PC-3 (cell line): ENCODE results near the gene VWDE. TPM values are rescaled to one million over a fixed set of nuclear protein-coding genes. Genes with fewer than 3 reads are reported as not detected.

Experiments
- ATAC-seq: fragments of 200-7000 bp; cut with Tn5 transposase; 2 replicates; pipeline ENCODE4 v1.9.1; 2020; ENCODE audit warnings: mild to moderate bottlenecking, moderate library complexity
- BruUV-seq: library from RNA; stranded (reverse); fragments of 400-500 nt; replicated peaks from 2 replicates; lab custom pipeline; 2021; lab: Mats Ljungman, UMichigan
- CTCF ChIA-PET: fragments of 300-600 bp; sonication (Branson Sonifier 250); formaldehyde crosslinking; loops from one replicate; lab custom pipeline; 2022; ENCODE audit warnings: antibody characterized with exemption; lab: Charles Lee
- POLR2A ChIA-PET: fragments of 300-600 bp; sonication (Branson Sonifier 250); formaldehyde crosslinking; loops from one replicate; lab custom pipeline; 2022; ENCODE audit warnings: antibody characterized with exemption; ENCODE audit not compliant: unreplicated experiment; lab: Charles Lee
- DNase-seq: peaks from one replicate; pipeline ENCODE4 v3.0.0-alpha.2; 2015
- H2AFZ ChIP-seq: fragments of 300-600 bp; sonication (generic); 2 replicates; pipeline ENCODE4 v1.6.0; 2016; ENCODE audit warnings: antibody characterized with exemption, low read length
- H3F3A ChIP-seq: fragments of 300-600 bp; sonication (generic); one replicate; pipeline ENCODE4 v1.6.0; 2017; ENCODE audit warnings: antibody characterized with exemption, low read length, control low read depth, mild to moderate bottlenecking; ENCODE audit not compliant: unreplicated experiment
- H3K27ac ChIP-seq: fragments of 300-600 bp; sonication (generic); 2 replicates; pipeline ENCODE4 v1.5.1; 2016; ENCODE audit warnings: mild to moderate bottlenecking, low read length
- H3K27me3 ChIP-seq: fragments of 300-600 bp; sonication (generic); 2 replicates; pipeline ENCODE4 v1.6.1; 2016; ENCODE audit warnings: low read length, mixed read lengths
- H3K36me3 ChIP-seq: fragments of 300-600 bp; sonication (generic); 2 replicates; pipeline ENCODE4 v1.6.1; 2016; ENCODE audit warnings: low read depth, mixed run types, low read length, mixed read lengths
- H3K4me1 ChIP-seq: fragments of 300-600 bp; sonication (generic); 2 replicates; pipeline ENCODE4 v1.5.1; 2016; ENCODE audit warnings: low read length; ENCODE audit not compliant: insufficient read depth
- H3K4me2 ChIP-seq: fragments of 300-600 bp; sonication (generic); 2 replicates; pipeline ENCODE4 v1.6.0; 2016; ENCODE audit warnings: low read length
- H3K4me3 ChIP-seq: fragments of 300-600 bp; sonication (generic); 2 replicates; pipeline ENCODE4 v1.5.1; 2016; ENCODE audit warnings: mild to moderate bottlenecking, low read length, mixed read lengths
- H3K79me2 ChIP-seq: fragments of 300-600 bp; sonication (generic); 2 replicates; pipeline ENCODE4 v1.6.1; 2017; ENCODE audit warnings: low read length, mixed read lengths
- H3K9ac ChIP-seq: fragments of 300-600 bp; sonication (generic); 2 replicates; pipeline ENCODE4 v1.6.0; 2016; ENCODE audit warnings: mild to moderate bottlenecking, low read length
- H3K9me2 ChIP-seq: fragments of 300-600 bp; sonication (generic); replicated peaks from 2 replicates; pipeline ENCODE4 v1.6.1; 2016; ENCODE audit warnings: mixed run types, low read length, mixed read lengths
- H3K9me3 ChIP-seq: fragments of 300-600 bp; sonication (generic); 2 replicates; pipeline ENCODE4 v1.6.1; 2016; ENCODE audit warnings: low read length, mixed read lengths
- H4K20me1 ChIP-seq: fragments of 300-600 bp; sonication (generic); 2 replicates; pipeline ENCODE4 v1.6.1; 2016; ENCODE audit warnings: low read length, mixed read lengths
- CTCF ChIP-seq: fragments of 300-600 bp; sonication (generic); conservative IDR thresholded peaks from 2 replicates; pipeline ENCODE4 v1.5.1; 2017; ENCODE audit warnings: antibody characterized with exemption, low read depth, mild to moderate bottlenecking, low read length
- EZH2 ChIP-seq: fragments of 300-600 bp; sonication (generic); IDR thresholded peaks from one replicate; pipeline ENCODE4 v1.6.1; 2017; ENCODE audit warnings: antibody characterized with exemption, mild to moderate bottlenecking, low read length; ENCODE audit not compliant: unreplicated experiment
- EZH2phosphoT487 ChIP-seq: fragments of 300-600 bp; sonication (generic); IDR thresholded peaks from 2 replicates; pipeline ENCODE4 v1.6.1; 2018; ENCODE audit warnings: mild to moderate bottlenecking, antibody characterized with exemption, low read length, borderline replicate concordance
- intact Hi-C: fragments of 100-400 bp; cut with micrococcal nuclease; formaldehyde crosslinking; loops from 2 replicates; pipeline ENCODE4 v1.9.0; 2023
- total RNA-seq: library from RNA; depleted of rRNA; stranded (reverse); fragments of >200 nt; gene quantifications from 2 replicates; pipeline ENCODE4 v1.2.3, GENCODE V29; 2014

VWDE gene
- total RNA-seq, 1 experiment from 2014 or later, result 7.7 TPM

GRCh38 chr7:12320241-12320986 is 83.3 kb downstream of the VWDE start:
- Histone ChIP-seq H3K4me3 (no peak overlapping the region), H3K4me1 (peaks cover 12% of the 10 kb centered on the region), H3K36me3 (no peaks in the 10 kb centered on the region), H3K9me2 (no peaks in the 10 kb centered on the region), H3K27ac (no peak overlapping the region), H3K27me3 (no peaks in the 10 kb centered on the region), H3F3A (no peaks in the 10 kb centered on the region), H2AFZ (no peak overlapping the region), H4K20me1 (no peaks in the 10 kb centered on the region), H3K9me3 (no peaks in the 10 kb centered on the region), H3K79me2 (no peaks in the 10 kb centered on the region), H3K4me2 (no peak overlapping the region), H3K9ac (no peak overlapping the region)
- ChIA-PET POLR2A (interaction anchor here (0.5 kb wide), 1 partner anchor 432 kb away, joined by 3 read pairs; no protein-coding TSS in a partner anchor), CTCF (interaction anchor here (0.5 kb wide), 1 partner anchor 80 kb away, joined by 4 read pairs; no protein-coding TSS in a partner anchor)
- DNase-seq (no peak), ATAC-seq (no peak)
- TF ChIP-seq EZH2 (no peak), EZH2phosphoT487 (no peak), CTCF (no peak)
- BruUV-seq, result no TSS peak
- intact Hi-C loops, result loop anchor here (10.0 kb wide), 1 partner anchor 396 kb away; no protein-coding TSS in a partner anchor

GRCh38 chr7:12317675-12318074 is 86.0 kb downstream of the VWDE start:
- no peak for TF ChIP-seq EZH2phosphoT487
- TF ChIP-seq CTCF, result no peak
- TF ChIP-seq EZH2, result no peak
- Histone ChIP-seq H3K4me3 (no peak overlapping the region), H4K20me1 (no peaks in the 10 kb centered on the region), H2AFZ (no peak overlapping the region), H3K9me2 (no peaks in the 10 kb centered on the region), H3K36me3 (no peaks in the 10 kb centered on the region), H3K9ac (no peak overlapping the region), H3K79me2 (no peaks in the 10 kb centered on the region), H3K4me1 (peaks cover 3% of the 10 kb centered on the region; the same call in 1 of the 2 replicates), H3K27me3 (no peaks in the 10 kb centered on the region), H3F3A (no peaks in the 10 kb centered on the region), H3K27ac (no peak overlapping the region), H3K9me3 (no peaks in the 10 kb centered on the region), H3K4me2 (no peak overlapping the region)
- ChIA-PET CTCF (no interaction called here), POLR2A (no interaction called here)
- no TSS peak for BruUV-seq
- no peak for DNase-seq
- no peak for ATAC-seq
- intact Hi-C loops, result no loop called here

- no peak for TF ChIP-seq EZH2
- TF ChIP-seq CTCF, result no peak
- no peak for TF ChIP-seq EZH2phosphoT487
- no peak overlapping the region for H3K27ac ChIP-seq
- H3K4me1 ChIP-seq, result no peaks in the 10 kb centered on the region
- no peaks in the 10 kb centered on the region for H3F3A ChIP-seq
- no peak overlapping the region for H3K4me2 ChIP-seq
- no peaks in the 10 kb centered on the region for H3K36me3 ChIP-seq
- BruUV-seq, result no TSS peak
- POLR2A ChIA-PET, result no interaction called here
- no peak overlapping the region for H2AFZ ChIP-seq
- no peaks in the 10 kb centered on the region for H3K79me2 ChIP-seq
- CTCF ChIA-PET, result no interaction called here
- H4K20me1 ChIP-seq, result no peaks in the 10 kb centered on the region
- intact Hi-C loops, result no loop called here
- no peak for DNase-seq
- H3K27me3 ChIP-seq, result no peaks in the 10 kb centered on the region
- ATAC-seq, result no peak
- no peak overlapping the region for H3K4me3 ChIP-seq
- H3K9me3 ChIP-seq, result no peaks in the 10 kb centered on the region
- H3K9ac ChIP-seq, result no peak overlapping the region
- no peaks in the 10 kb centered on the region for H3K9me2 ChIP-seq
Measured at GRCh38 chr7:12316925-12317324, 86.7 kb downstream of the VWDE start.
